ENCODE data around the gene PFKL.
A peak's percentile ranks its signal among the peaks of the same experiment; 100 is the strongest.
"Not testable (repeated sequence)": the region's sequence is repeated elsewhere in the genome, so short reads cannot be mapped to it uniquely, and the experiment has no call there.

The PFKL gene

GRCh38 chr21:44295163-44295573 lies 4.7 kb upstream of the PFKL start:
- no peak for DNase-seq

DNA sequence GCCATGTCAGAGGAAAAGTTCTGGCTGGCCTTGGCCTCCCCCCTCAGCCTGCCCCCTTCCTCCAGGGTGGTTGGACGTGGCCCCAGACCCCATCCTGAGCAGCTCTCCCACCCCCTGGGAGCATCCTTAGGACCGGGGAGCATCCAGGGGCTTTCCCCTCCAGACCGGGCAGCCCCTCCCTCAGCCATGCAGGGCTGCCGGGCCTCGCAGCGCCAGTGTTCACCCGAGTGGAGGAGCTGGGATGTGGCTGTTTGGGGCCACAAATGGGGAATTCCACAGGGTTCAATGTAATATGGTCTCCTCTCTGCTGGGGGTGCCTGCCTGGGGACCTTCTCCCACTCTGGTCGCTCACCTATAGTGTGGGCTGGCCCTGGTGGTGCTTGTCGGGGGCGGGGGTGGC lies 4.2 kb upstream of the PFKL start:
- no peak for DNase-seq

GRCh38 chr21:44296103-44296519 lies 3.7 kb upstream of the PFKL start:
- no peak for DNase-seq

DNA sequence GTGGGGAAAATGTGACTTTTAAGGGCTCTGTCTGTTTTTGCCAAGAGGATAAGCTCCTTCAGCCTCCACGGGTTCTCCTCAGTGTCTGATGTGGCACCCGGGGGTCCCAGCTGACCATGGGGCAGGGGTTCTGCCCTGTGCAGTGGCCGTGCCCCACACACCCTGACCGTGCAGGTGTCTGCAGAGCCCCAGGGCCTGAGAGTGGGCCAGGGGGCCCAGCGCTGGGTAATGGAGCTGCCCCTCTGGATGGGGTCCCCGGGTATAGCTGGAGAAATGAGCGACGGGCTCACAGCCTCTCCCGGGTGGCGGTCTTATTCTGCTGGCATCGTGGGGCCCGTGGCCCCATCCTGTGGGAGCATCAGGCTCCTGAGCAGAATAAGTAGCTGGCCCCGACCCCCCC lies 2.9 kb upstream of the PFKL start:
- DNase-seq = no peak

DNA sequence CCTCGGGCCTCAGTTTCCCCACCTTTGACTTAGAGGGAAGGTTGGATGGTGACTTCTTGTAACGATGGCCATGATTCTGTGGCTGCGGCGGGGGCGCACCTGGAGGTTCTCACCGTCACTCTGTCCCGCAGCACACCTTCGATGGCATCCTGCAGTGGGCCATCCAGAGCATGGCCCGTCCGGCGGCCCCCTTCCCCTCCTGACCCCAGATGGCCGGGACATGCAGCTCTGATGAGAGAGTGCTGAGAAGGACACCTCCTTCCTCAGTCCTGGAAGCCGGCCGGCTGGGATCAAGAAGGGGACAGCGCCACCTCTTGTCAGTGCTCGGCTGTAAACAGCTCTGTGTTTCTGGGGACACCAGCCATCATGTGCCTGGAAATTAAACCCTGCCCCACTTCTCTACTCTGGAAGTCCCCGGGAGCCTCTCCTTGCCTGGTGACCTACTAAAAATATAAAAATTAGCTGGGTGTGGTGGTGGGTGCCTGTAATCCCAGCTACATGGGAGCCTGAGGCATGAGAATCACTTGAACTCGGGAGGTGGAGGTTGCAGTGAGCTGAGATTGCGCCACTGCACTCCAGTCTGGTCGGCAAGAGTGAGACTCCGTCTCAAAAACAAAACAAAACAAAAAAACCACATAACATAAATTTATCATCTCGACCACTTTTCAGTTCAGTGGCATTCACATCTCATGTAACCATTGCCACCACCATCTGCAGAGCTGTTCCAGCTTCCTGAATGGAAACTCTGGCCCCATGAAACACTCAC lies 2.1 kb upstream of the PFKL start:
- DNase-seq = peak; percentile 78

- no peak for DNase-seq
Observed at GRCh38 chr21:44298301-44298700, 1.6 kb upstream of the PFKL start.

GRCh38 chr21:44299085-44299457 lies 782 bp upstream of the PFKL start:
- no peak for DNase-seq

DNA sequence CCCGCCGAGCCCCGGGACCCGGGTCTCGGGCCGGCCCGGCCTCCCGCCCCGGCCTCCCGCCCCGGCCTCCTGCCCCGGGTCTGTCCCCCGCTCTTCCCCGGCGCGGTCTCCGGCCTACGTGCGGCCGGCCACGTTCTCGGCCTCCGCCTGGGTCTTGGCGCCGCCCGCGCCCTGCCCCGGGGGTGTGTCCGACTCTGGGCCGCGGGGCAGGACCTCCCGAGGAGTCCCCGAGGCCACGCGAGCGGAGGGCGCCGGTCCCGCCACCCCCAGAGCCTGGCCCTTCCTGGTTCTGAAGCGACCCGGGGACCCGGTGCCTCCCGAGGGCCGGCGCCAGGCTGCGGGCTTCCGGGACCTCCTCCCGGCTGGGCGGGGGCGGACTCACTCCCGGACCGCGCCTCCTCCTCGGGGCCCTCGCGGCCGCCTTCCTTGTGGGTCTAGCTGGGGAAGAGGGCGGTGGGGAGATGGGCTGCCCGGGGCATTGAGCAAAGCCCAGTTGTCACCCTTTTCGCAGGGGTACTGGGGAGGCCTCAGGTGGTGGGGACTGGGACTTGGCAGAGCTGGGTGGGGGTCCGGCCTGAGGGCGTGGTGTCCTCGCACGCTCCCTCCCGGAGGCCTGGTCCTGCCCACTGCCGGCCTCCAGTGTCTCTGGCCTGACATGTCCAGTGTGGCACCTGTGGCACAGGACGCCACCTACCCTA lies 558 bp downstream of the PFKL start:
- DNase-seq = peak; percentile 69

- no peak for DNase-seq
Observed at GRCh38 chr21:44301141-44301540, 1.3 kb downstream of the PFKL start.

DNA sequence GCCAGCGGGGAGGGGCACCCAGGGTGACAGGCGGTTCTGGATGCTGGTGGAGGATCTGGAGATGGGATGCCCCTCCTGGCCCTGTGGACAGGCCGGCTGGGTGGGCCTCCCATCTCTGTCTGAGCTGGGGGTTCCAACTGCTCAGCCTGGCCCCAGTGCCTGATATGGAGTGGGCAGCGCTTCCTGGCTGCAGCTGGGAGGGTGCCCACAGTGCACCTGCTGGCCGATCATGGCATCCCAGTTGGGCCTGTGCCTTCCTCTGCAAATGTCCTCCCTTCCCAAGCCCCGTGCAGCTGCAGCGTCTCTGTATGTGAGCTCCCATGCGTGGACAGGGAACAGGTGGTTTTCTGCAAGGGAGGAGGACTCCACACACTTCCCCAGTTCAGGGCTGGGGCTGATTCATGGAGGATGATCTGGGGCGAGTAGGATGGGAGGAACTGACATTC lies 2.1 kb downstream of the PFKL start:
- no peak for DNase-seq

DNA sequence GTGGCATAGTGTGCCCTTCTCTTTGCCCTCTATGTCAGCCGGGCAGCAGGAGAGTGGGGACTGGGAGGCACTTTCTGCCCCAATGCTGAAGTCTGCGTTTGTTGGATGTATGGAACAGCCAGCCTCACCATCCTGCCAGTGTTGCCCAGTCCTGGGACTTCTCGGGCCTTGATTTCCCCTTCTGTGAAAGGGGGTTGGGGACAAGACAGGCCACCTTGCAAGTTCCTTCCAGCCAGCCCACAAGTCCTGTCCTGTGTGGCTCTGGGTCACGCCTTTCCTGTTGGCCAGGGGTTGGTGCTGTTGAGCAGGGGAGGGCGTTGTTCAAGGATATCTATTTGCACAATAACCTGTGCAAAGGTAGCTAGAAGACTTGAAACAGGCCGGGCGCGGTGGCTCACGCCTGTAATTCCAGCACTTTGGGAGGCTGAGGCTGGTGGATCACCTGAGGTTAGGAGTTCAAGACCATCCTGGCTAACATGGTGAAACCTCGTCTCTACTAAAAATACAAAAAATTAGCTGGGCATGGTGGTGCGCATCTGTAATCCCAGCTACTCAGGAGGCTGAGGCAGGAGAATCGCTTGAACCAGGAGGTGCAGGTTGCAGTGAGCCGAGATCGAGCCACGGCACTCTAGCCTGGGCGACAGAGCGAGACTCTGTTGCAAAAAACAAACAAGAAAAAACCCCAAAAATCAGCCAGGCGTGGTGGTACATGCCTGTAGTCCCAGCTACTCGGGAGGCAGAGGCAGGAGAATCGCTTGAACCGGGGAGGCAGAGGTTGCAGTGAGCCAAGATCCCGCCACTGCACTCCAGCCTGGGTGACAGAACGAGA lies 2.9 kb downstream of the PFKL start:
- DNase-seq = not testable (repeated sequence)

GRCh38 chr21:44303490-44303981 lies 3.7 kb downstream of the PFKL start:
- DNase-seq = no peak

GRCh38 chr21:44304011-44304616 lies 4.3 kb downstream of the PFKL start:
- no peak for DNase-seq

- DNase-seq = peak; percentile 59
Observed at GRCh38 chr21:44304877-44305293, 5.0 kb downstream of the PFKL start.

DNA sequence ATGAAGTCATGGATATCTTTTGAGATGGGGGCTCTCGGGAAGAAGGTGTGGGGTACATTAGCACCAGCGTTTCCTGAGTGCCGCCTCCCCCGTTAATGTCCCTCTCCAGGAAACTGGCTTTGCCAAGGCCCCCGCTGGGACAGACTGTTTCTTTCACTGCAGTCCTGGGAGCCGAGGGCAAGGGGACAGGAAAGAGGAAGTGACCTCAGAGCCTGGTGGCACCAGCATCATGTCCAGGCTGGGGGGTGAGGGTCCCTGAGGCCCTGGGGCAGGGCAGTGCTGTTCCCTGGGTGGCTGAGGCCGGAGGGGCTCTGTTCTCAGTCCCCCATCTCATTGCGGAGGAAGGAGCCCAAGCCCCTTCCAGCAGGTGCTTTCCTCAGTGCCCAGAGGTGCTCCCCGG lies 5.8 kb downstream of the PFKL start:
- no peak for DNase-seq

GRCh38 chr21:44306936-44307704 lies 7.3 kb downstream of the PFKL start:
- no peak for DNase-seq

DNA sequence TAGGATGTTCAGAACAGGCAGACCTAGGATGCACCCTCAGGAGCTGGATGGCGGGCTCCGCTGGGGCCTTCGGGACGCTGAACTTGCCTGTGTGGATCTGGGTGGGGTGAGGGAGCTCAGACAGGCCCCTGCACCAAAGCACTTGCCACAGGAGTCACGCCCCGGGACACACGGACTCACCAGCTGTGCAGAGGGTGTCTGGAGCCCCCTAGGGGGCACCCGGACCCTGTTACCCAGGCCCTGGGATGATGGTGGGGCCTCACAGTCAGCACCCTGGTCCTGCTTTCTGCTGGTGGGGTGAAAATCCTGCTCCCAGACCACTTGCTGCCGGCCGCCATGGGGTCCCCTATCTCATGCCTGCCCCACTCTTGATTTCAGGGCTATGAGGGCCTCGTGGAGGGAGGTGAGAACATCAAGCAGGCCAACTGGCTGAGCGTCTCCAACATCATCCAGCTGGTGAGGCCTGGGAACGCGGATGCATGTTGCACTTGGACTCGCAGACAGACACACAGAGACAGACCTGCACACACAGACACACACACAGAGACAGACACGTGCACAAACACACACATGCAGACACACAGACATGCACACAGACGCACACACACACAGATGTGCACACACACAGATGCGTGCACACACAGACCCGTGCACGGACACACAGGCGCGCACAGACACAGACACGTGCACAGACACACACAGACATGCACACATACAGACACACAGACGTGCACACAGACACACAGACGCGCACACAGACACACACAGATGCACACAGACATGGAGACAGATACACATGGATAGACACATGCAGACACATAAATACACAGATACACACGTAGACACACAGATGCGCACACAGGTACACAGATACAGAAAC lies 11.0 kb downstream of the PFKL start:
- DNase-seq = no peak

DNA sequence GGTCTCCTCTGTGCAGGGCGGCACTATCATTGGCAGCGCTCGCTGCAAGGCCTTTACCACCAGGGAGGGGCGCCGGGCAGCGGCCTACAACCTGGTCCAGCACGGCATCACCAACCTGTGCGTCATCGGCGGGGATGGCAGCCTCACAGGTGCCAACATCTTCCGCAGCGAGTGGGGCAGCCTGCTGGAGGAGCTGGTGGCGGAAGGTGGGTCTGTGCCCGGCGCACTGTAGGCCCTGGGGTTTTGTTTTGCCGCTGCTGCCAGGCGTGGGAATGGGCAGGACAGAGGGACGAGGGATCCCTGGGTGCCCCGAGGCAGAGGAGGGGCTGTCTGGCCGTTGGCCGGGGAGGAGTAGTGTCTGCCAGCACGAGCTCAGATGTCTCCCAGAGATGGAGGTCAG lies 12.2 kb downstream of the PFKL start:
- DNase-seq = no peak

DNA sequence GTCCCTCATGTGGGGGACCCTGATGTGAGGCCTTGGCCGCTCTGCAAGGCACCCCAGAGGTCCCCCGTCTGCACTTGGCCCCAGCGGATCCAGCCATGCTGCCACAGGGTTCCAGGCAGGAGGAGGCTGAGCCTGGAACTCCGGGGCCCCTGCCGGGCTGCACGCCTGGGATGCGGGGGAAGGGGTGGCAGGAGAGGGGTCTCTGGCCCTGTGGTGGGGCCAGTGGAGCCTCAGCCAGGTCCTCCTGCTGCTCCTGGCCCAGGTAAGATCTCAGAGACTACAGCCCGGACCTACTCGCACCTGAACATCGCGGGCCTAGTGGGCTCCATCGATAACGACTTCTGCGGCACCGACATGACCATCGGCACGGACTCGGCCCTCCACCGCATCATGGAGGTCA lies 12.9 kb downstream of the PFKL start:
- no peak for DNase-seq

DNA sequence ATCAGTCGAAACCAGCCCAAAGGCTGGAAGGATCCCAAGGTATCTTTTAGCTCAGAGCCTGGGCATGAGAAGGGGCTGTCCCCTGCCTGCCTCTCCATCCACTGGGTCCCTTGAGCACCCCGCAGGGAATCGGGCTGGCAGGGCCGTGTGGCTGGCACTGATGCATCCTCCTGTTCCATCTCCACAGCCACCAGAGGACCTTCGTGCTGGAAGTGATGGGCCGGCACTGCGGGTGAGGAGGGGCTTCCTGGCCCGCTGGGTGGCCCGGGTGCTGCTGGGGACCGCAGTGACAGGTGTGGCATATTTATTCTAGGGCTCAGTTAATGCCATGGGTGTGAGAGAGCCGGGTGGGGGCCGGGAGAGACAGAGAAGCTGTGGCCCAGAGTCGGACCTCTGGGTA lies 13.6 kb downstream of the PFKL start:
- DNase-seq = no peak

DNA sequence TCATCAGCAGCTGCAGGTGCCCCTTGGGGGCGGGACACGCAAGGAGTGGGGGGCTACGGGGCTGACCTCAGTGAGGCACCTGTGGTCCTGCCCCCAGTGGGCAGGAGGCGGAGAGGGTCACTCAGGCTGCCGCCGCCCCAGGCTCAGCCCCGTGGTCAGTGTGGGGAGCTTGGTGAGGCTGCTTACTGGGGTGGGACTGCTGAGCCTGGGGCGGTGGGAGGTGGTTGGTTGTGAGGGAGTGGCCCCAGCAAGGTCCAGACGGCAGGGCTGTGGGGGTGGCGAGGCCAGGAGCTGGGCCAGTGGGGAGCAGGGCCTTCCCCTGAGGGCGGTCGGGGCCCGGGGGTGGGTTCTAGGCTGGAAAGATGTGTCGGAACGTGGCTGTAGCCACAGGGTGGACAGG lies 14.3 kb downstream of the PFKL start:
- DNase-seq = no peak

Data from activated T-cell treated with anti-CD3 and anti-CD28 coated beads, Interleukin-2, amount 50 U/mL, for 1 hour (primary cell).